Activated CD8-positive, alpha-beta memory T cell treated with anti-CD3 and anti-CD28 coated beads, Interleukin-2, amount 50 U/mL, for 24 hours (primary cell): Measurements from ENCODE around the gene BTRC.
"Not testable (repeated sequence)": the region's sequence is repeated elsewhere in the genome, so short reads cannot be mapped to it uniquely, and the experiment has no call there.

ENCODE experiments used
- DNase-seq: peaks from one replicate; pipeline ENCODE4 v3.0.0-alpha.2; 2020; ENCODE audit errors: extremely low read depth

The BTRC gene

DNA sequence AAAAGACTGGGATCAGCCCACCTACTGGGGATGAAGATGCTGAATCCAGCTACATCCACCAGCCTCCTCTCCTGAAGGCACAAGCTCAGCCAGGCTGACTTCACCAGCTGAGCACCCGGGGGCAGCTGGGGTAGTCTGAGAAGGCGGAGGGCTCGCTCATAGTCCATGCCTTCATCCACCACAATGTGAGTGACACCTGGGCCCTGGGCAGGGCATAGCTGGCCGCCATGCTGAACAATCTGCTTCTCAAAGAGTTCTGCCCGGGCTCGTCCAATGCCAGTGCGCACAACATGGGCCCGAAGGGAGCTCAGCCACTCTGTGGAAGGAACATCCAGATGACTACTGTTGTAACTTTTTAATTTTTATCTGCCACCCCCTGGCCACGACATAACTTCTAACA is 231.9 kb downstream of the BTRC start:
- no peak for DNase-seq

DNA sequence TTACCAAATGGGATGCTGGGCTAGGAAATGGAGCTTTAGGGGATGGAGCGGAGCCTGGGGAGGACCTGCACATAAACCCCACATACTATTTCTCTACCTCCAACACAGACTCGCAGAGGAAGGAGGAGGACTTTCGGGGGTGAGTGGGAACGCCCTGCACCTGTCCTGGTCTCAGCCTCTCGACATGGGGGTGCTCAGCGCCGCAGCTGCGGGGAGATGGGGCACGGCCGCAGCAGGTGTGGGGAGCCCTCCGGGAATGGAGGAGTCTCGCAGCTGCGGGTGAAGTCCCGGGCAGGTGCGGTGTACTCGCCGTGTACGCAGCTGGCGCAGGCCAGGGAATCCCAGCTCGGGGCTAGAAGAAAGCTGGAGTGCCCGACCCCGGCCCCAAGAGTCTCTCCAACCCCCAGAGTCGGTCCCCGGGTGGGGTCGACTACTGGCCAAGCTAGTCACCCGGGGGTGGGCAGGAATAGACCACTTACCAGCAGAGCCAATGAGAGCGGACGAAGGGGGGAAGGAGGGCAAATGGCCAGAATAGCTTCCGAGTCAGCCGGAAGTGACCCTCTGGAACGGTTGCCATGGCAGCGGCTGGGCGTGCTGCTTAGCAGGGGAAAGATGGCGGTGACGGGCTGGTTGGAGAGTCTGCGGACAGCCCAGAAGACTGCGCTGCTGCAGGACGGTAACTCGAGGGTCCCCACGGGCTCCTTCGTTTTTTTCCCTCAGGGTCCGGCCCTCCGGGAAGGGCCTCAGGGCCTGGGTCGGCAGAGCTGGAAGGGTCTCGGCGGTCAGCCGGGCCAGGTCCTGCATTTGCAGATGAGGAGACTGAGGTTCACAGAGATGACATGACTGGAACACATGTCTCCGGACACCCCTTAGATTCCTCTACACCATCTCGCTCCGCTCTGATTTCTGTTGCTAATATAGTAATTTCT is 234.0 kb downstream of the BTRC start, which contains the start of the genes DPCD and POLL:
TSS of gene DPCD (plus strand) at position 597 of the 929 bp plus-strand sequence. CDS start at position 613, 16 bp downstream.
TSS of gene POLL (minus strand) at position 533 of the 929 bp plus-strand sequence. CDS start 897 bp downstream, outside the sequence.
- DNase-seq, result peak; percentile 84

DNA sequence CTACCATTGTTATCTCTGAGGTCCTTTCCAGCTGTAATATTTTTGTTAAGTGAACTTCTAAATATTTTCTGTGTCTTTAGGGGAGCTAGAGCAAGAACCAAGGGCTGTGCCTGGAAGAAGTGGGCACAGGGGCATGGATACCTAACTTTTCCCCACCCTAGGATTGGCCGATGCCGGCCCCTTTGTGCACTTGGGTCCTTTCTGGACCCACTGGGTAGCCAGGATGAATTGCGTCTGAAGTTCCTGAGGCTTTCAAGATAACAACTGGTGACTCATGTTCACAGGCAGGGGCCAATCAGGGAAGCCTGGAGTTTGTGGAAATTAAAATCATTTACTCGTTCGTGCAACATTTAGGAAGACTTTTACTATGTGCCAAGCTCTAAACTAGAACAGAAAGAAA is 234.9 kb downstream of the BTRC start:
- DNase-seq, result no peak

DNA sequence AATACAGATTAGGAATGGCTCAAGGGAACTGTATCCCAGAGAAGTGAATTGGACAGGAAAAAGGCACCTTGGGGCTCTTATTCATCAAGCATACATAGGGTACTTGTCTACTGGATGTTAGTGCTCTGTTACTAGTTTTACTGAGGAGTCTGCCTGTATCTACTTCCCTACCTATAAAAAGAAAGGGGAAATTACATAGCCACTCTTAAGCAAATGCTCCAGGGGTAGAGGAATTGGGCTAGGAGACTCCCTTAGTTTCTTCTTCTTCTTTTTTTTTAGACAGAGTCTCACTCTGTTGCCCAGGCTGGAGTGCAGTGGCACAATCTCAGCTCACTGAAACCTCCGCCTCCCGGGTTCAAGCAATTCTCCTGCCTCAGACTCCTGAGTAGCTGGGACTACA is 239.4 kb downstream of the BTRC start:
- not testable (repeated sequence) for DNase-seq

DNA sequence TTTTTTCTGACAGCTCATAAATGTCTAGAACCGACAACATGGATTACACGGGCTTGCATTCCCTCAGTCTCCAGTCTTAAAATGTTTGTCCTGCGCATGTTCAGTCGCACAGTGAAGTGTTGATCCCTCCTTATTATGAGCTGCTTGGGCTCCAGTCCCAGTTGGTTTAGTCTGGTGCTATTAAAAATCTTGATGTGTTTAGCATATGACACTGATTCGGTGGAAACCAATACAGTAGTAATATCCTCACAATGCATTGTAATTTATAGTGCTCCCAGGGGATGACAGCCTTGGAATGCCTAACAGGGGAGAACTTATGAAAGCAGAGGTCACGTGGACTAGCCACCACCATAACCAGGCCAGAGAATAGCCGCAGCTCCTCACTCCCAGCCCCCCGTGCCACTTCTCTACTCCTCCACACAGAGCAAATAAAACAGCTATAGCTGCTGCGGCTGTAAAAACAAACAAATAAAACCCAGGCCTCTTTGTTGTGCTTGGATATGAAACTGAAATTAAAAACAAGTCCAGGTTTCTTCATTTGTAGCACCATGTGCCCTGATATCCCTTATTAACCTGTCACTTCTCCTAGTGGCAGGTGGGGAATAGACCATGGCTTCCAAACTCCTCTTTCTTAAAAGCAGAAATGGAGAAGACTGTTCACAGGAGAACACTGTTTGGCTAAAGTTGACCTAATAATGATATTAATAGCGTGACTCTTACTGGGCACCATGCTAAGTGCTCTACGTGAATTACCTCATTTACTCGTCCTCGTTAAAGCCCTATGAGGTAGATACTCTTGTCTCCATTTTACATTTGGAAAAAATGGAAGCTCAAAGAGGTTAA is 241.8 kb downstream of the BTRC start:
- no peak for DNase-seq

DNA sequence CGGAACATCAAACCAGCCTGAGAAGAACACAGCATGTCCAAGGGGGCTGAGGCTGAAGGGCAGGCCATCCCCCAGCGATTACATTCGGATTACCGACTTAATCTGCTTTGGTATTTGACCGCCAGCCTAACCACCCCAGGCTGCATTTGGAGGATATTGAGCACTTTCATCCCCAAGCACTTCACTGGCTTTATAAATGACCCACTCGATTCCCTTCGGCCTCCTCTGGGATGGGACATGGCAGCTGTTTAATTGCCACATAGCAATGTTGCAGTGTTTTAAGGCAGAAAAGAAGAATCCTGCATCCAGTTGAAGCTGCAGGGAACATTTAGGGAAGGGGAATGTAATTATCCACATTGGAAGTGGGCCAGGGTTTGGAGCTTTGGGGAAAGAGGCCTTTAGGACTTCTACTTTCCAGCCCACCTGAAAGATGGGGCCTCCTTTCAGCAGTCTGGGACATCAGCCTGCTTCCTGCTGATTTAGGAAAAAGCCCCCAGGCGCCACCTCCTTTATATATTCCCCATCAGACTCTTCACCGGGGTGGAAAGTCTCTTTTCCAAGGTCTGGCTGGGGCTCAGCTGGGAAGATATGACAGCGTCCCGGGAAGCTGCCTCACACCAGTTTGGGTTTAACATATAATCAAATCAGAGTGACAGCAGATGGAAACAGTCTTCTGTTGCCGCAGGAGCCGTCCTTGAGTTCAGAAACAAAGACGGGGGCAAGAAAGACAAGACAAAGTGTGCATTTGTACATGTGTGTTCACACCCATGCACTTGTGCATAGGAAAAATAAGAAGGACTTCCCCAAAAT is 243.3 kb downstream of the BTRC start:
- DNase-seq, result no peak

DNA sequence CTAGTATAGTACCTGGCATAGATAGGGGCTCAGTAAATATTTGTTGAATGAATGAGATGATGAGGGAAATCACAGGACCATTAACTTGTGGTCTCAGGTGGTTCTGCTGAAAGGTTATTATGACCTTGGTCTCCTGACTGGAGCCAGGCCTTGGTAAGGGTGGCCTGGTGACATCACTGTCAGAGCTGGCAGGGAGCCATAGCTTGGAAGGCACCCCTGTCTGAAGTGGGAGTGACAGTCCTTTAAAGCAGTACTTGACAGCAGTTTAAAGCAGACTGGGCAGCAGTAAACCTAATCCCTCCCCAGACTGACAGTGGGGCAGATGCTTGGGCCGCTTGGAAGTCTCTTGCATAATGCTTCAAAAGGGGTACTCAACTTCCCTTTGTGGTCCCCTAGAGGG is 247.6 kb downstream of the BTRC start:
- DNase-seq, result no peak

DNA sequence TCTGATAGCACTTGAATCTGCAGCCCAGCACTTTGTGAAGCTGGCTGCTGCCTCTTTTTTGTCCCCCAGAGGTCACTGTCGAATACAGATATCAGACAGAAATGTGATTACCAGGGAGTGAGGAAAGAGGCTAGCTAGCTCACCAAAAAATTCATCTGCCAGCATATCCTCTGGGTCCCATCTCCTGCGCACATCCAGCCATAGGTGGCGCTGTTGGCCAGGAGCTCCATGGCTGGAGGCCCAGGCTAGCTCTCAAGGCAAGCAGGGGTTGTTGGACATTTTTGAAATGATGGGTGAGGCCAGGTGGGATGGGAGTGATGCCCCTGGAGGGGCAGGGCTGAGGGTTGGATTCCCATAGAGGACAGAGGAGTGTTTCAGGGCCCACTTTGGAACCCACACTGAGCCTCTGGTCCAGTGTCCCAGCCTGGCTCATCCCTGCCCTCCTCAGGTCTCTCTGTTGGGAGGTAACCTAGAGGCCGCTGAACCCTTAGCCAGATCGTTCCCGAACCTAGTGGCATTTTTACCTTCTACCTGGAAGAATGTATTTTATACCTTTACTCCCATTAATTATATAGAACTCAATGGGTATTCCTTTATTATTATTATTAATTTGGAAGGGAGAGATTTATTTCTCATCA is 248.9 kb downstream of the BTRC start:
- DNase-seq, result peak; percentile 14
